Raji (cell line): Measurements from ENCODE around the gene CDC26.

Source experiments
- POLR2A ChIP-seq: IDR thresholded peaks from 2 replicates; pipeline ENCODE4 v1.6.1; 2011; ENCODE audit warnings: low read depth, low read length, control low read depth; ENCODE audit not compliant: insufficient read depth

The CDC26 gene

DNA sequence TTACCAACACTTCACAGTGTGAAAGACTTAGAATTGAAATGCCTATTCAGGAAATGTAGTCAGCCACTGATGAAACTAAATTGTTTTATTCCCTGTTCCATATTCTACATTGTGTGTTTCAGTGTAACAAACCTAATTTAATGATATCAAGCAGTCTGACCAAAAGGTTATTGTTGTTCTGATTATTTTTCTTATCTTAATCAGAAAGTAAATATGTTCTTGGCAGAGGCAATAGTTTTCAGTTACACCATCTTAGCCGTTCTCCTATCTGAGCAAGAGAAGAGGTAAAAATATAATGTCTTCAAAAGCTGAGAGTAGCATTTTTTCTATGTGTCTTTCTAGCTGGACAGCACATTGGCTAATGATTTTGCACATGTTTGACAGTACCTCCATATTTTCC is 17.1 kb downstream of the CDC26 start:
- TF ChIP-seq POLR2A: no peak

GRCh38 chr9:113257863-113258262 is 17.5 kb downstream of the CDC26 start:
- TF ChIP-seq POLR2A: no peak

- TF ChIP-seq POLR2A: no peak
Measured at GRCh38 chr9:113255438-113255837, 19.9 kb downstream of the CDC26 start.

- no peak for TF ChIP-seq POLR2A
Measured at GRCh38 chr9:113254991-113255390, 20.4 kb downstream of the CDC26 start.

- no peak for TF ChIP-seq POLR2A
Measured at GRCh38 chr9:113250807-113251206, 24.6 kb downstream of the CDC26 start.

DNA sequence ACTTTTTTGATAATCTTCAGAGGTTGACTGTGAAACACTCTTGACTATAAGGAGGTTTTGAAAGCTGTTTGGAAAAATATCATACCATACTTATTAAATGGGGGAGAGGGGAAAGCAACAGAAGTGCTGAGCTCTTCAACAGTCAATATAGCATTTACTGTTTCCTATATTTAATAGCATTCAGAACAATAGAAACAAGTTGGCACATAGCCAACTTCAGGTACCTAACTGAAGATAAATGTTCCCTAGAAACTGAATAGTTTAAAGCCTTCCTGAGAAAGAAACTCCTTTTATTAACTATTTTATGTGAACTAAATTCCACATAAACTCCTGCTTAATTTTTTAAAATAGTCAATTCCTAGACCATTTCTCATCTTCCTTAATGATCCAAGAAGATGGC is 27.7 kb downstream of the CDC26 start:
- TF ChIP-seq POLR2A: no peak

DNA sequence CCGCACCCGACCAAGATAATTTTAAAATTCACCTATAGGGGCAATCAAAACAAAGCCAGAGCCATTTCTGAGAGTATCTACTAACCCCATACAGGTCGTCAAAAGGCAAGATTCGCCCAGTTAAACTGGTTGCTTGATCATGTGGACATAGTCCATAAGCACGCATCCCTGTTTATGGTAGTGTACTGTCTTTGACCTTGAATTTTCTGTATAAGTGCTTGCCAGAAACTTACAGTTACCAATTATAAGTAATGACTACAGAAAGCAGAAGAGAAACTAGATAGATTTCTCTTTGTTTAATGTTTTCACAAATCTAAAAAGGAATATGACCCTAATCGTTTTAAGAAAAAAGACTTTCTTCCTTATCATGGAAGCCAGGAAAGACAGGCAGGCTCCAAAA is 28.4 kb downstream of the CDC26 start:
- no peak for TF ChIP-seq POLR2A

- TF ChIP-seq POLR2A: no peak
Measured at GRCh38 chr9:113245894-113246293, 29.5 kb downstream of the CDC26 start.

DNA sequence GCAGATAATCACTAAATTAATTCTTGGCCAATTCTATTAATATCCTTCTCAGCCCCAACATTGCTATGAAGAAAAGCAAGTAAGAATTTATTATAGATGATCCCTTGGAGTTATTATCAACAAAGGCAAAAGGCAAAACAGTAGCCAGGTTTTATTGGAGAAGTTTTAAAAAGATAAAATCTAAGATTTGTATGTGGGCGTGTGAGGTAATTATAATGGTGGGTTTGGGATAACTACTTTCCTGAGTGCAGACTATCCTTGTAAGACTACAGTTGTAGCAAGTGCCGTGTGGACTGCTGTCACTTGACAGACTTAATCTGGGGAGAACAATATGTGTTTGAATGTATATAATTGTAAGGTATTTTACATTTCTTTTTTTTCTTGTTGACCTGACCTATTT is 30.8 kb downstream of the CDC26 start:
- no peak for TF ChIP-seq POLR2A

GRCh38 chr9:113241161-113241560 is 34.2 kb downstream of the CDC26 start:
- no peak for TF ChIP-seq POLR2A

- no peak for TF ChIP-seq POLR2A
Measured at GRCh38 chr9:113238859-113239232, 36.5 kb downstream of the CDC26 start.

DNA sequence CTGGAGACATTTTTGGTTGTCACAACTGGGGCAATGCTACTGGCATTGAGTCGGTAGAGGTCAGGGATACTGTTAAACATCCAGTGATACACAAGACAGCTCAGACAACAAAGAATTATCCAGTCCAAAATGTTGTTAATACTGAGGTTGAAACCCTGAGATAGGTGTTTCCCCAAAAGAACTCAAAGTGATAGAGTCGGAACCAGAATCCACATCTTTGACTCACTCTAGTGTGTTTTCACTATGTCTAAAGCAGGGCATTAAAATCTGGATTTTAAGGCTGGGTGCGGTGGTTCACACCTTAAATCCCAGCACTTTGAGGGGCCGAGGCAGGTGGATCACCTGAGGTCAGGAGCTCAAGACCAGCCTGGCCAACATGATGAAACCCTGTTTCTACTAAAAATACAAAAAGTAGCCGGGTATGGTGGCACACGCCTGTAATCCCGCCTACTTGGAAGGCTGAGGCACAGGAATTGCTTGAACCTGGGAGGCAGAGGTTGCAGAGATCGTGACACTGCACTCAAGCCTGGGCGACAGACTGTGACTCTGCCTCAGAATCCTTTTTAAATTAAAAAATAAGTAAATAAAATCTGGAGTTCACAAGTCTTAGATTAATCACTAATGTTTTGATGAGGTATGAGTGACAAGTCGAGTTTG is 37.0 kb downstream of the CDC26 start:
- TF ChIP-seq POLR2A: no peak

DNA sequence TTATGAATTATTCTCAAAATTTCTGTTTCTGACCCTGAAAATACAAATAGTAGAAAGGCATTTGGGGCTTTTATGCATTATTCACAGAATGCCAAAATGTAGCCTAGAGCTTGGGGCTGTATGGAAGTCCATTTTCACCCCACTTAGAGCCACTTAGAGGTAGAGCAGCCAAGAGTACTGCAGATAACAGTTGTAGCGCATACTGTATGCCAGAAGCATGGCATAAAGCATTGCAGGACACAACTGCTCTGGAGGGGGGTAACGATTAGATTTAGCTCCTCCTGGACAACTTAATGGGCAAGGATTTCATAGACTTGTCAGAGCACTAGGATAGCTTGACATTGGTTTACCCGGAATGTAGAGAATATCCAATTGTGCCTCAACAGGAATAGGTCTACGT is 38.3 kb downstream of the CDC26 start:
- no peak for TF ChIP-seq POLR2A

- TF ChIP-seq POLR2A: no peak
Measured at GRCh38 chr9:113231701-113232100, 43.7 kb downstream of the CDC26 start.

GRCh38 chr9:113228130-113228665 is 47.2 kb downstream of the CDC26 start:
- no peak for TF ChIP-seq POLR2A

GRCh38 chr9:113227436-113227835 is 47.9 kb downstream of the CDC26 start:
- TF ChIP-seq POLR2A: no peak

- TF ChIP-seq POLR2A: no peak
Measured at GRCh38 chr9:113223963-113224362, 51.4 kb downstream of the CDC26 start.

GRCh38 chr9:113222482-113222841 is 52.9 kb downstream of the CDC26 start:
- TF ChIP-seq POLR2A: no peak

GRCh38 chr9:113221800-113222481 is 53.4 kb downstream of the CDC26 start:
- TF ChIP-seq POLR2A: no peak
